HCT116 (cell line): ENCODE data around the gene ZBTB16. TPM values are rescaled to one million over a fixed set of nuclear protein-coding genes. Genes with fewer than 3 reads are reported as not detected.

Source experiments
- ATAC-seq: fragments of 200-7000 bp; cut with Tn5 transposase; 2 replicates; pipeline ENCODE4 v1.9.1; 2020; ENCODE audit warnings: mild to moderate bottlenecking, moderate library complexity
- BruUV-seq: library from RNA; stranded (reverse); fragments of 400-500 nt; replicated peaks from 2 replicates; lab custom pipeline; 2021; lab: Mats Ljungman, UMichigan
- CTCF ChIA-PET: fragments of 300-600 bp; sonication (Branson Sonifier 250); formaldehyde crosslinking; loops from one replicate; lab custom pipeline; 2021; ENCODE audit warnings: antibody characterized with exemption; lab: Charles Lee
- POLR2A ChIA-PET: fragments of 300-600, 350-600 bp; sonication (Branson Sonifier 250); formaldehyde crosslinking; loops from one replicate; lab custom pipeline; 2021; ENCODE audit warnings: antibody characterized with exemption; lab: Charles Lee
- RAD21 ChIA-PET, 2 experiments: fragments of 300-600 bp; sonication (Branson Sonifier 250); formaldehyde crosslinking; loops; one replicate each; lab custom pipeline; 2023; ENCODE audit warnings: low total read pairs in 2 of 2; ENCODE audit not compliant: uncharacterized antibody in 2 of 2, unreplicated experiment in 2 of 2, low non-redundant PET in 1 of 2; lab: Charles Lee
- DNase-seq: peaks from one replicate; pipeline ENCODE4 v3.0.0-alpha.2; 2010; ENCODE audit warnings: low read depth, low spot score
- H2AFZ ChIP-seq: fragments of 200-600 bp; shearing (Covaris generic), sonication (generic); 2 replicates; pipeline ENCODE4 v1.6.1; 2017; ENCODE audit warnings: low read depth, mixed run types, mixed read lengths, antibody characterized with exemption, low read length; ENCODE audit not compliant: poor library complexity, severe bottlenecking
- H3K27ac ChIP-seq: 2 replicates; pipeline ENCODE4 v1.5.1; 2012; ENCODE audit warnings: low read depth, low read length
- H3K27me3 ChIP-seq: fragments of 200-600 bp; sonication (generic); 2 replicates; pipeline ENCODE4 v1.6.1; 2016; ENCODE audit warnings: mixed run types, low read length, mixed read lengths; ENCODE audit not compliant: insufficient read depth
- H3K36me3 ChIP-seq, 2 experiments: fragments of 200-500 bp in 1 of 2; fragments of 200-600 bp in 1 of 2; sonication (Bioruptor generic) in 1 of 2; sonication (generic) in 1 of 2; 2 replicates each; pipeline versions ENCODE4 v1.5.1 to v1.6.1; 2014 to 2016; ENCODE audit warnings: low read length in 2 of 2, inconsistent platforms in 1 of 2, mixed read lengths in 1 of 2, mixed run types in 1 of 2; ENCODE audit not compliant: insufficient read depth in 2 of 2, control insufficient read depth in 1 of 2
- H3K4me1 ChIP-seq, 2 experiments: fragments of 200-600 bp in 1 of 2; sonication (generic) in 1 of 2; 2 replicates each; pipeline versions ENCODE4 v1.5.1 to v1.6.1; 2012 to 2017; ENCODE audit warnings: low read length in 2 of 2, inconsistent platforms in 1 of 2, mild to moderate bottlenecking in 1 of 2, mixed read lengths in 1 of 2, mixed run types in 1 of 2, moderate library complexity in 1 of 2; ENCODE audit not compliant: insufficient read depth in 2 of 2, control insufficient read depth in 1 of 2
- H3K4me2 ChIP-seq: fragments of 200-600 bp; sonication (generic); 2 replicates; pipeline ENCODE4 v1.6.1; 2017; ENCODE audit warnings: mixed run types, low read length, mixed read lengths
- H3K4me3 ChIP-seq, 2 experiments: fragments of 200-600 bp in 1 of 2; sonication (generic) in 1 of 2; replicated peaks in 1 of 2; 2 replicates each; pipeline ENCODE4 v1.5.1; 2011 to 2016; ENCODE audit warnings: low read length in 2 of 2, control low read depth in 1 of 2, low read depth in 1 of 2, mild to moderate bottlenecking in 1 of 2, mixed read lengths in 1 of 2, mixed run types in 1 of 2
- H3K79me2 ChIP-seq: fragments of 200-600 bp; sonication (generic); 2 replicates; pipeline ENCODE4 v1.6.1; 2017; ENCODE audit warnings: mild to moderate bottlenecking, mixed run types, low read length, moderate library complexity, mixed read lengths; ENCODE audit not compliant: insufficient read depth
- H3K9ac ChIP-seq: fragments of 200-600 bp; sonication (generic); 2 replicates; pipeline ENCODE4 v1.6.1; 2016; ENCODE audit warnings: low read length, mixed read lengths
- H3K9me2 ChIP-seq: fragments of 200-600 bp; sonication (generic), shearing (Covaris generic); 2 replicates; pipeline ENCODE4 v1.6.1; 2017; ENCODE audit warnings: mixed run types, mild to moderate bottlenecking, moderate library complexity; ENCODE audit not compliant: insufficient read depth
- H3K9me3 ChIP-seq, 2 experiments: fragments of 200-500 bp in 1 of 2; fragments of 200-600 bp in 1 of 2; sonication (Bioruptor generic) in 1 of 2; sonication (generic) in 1 of 2; 2 replicates each; pipeline ENCODE4 v1.6.1; 2014 to 2017; ENCODE audit warnings: low read length in 2 of 2, mixed read lengths in 2 of 2, inconsistent platforms in 1 of 2, low read depth in 1 of 2, mild to moderate bottlenecking in 1 of 2, mixed run types in 1 of 2, moderate library complexity in 1 of 2; ENCODE audit not compliant: control insufficient read depth in 1 of 2, insufficient read depth in 1 of 2
- H4K20me1 ChIP-seq: fragments of 200-600 bp; sonication (generic), shearing (Covaris generic); 2 replicates; pipeline ENCODE4 v1.6.1; 2017; ENCODE audit warnings: mixed run types, mild to moderate bottlenecking, moderate library complexity; ENCODE audit not compliant: insufficient read depth
- ATF3 ChIP-seq: IDR thresholded peaks from 2 replicates; pipeline ENCODE4 v1.6.1; 2012
- CBX3 ChIP-seq: IDR thresholded peaks from 2 replicates; pipeline ENCODE4 v1.6.1; 2012; ENCODE audit warnings: low read depth
- CEBPB ChIP-seq: IDR thresholded peaks from 2 replicates; pipeline ENCODE4 v1.6.1; 2012; ENCODE audit warnings: low read depth
- EGR1 ChIP-seq: IDR thresholded peaks from 2 replicates; pipeline ENCODE4 v1.6.1; 2012; ENCODE audit warnings: low read depth
- ELF1 ChIP-seq: IDR thresholded peaks from 2 replicates; pipeline ENCODE4 v1.6.1; 2012; ENCODE audit warnings: low read depth, borderline replicate concordance
- EZH2 ChIP-seq: fragments of 200-600 bp; sonication (generic); IDR thresholded peaks from 2 replicates; pipeline ENCODE4 v1.6.1; 2017; ENCODE audit warnings: antibody characterized with exemption, mixed run types
- EZH2phosphoT487 ChIP-seq: fragments of 200-600 bp; IDR thresholded peaks from 2 replicates; pipeline ENCODE4 v1.6.1; 2018; ENCODE audit warnings: antibody characterized with exemption, borderline replicate concordance
- FOSL1 ChIP-seq: IDR thresholded peaks from 2 replicates; pipeline ENCODE4 v1.6.1; 2012; ENCODE audit warnings: low read depth
- JUND ChIP-seq: IDR thresholded peaks from 2 replicates; pipeline ENCODE4 v1.6.1; 2012
- POLR2A ChIP-seq: IDR thresholded peaks from 2 replicates; pipeline ENCODE4 v1.7.0; 2011; ENCODE audit warnings: borderline replicate concordance; ENCODE audit not compliant: insufficient read depth, insufficient read length; ENCODE audit errors: extremely low read depth
- RAD21 ChIP-seq: IDR thresholded peaks from 2 replicates; pipeline ENCODE4 v1.6.1; 2012; ENCODE audit warnings: low read depth, mild to moderate bottlenecking
- SIN3A ChIP-seq: IDR thresholded peaks from 2 replicates; pipeline ENCODE4 v1.6.1; 2012; ENCODE audit warnings: low read depth
- SP1 ChIP-seq: IDR thresholded peaks from 2 replicates; pipeline ENCODE4 v1.6.1; 2012; ENCODE audit warnings: low read depth
- TCF7L2 ChIP-seq: IDR thresholded peaks from 2 replicates; pipeline ENCODE4 v1.7.0; 2011; ENCODE audit warnings: borderline replicate concordance, inconsistent platforms; ENCODE audit not compliant: insufficient read depth, insufficient read length; ENCODE audit errors: extremely low read depth
- YY1 ChIP-seq: IDR thresholded peaks from 2 replicates; pipeline ENCODE4 v1.6.1; 2011; ENCODE audit warnings: low read length, low read depth, moderate library complexity, mild to moderate bottlenecking; ENCODE audit not compliant: insufficient replicate concordance; ENCODE audit errors: extremely low read depth
- ZBTB33 ChIP-seq: IDR thresholded peaks from 2 replicates; pipeline ENCODE4 v1.6.1; 2011; ENCODE audit warnings: mild to moderate bottlenecking, low read length, moderate library complexity; ENCODE audit not compliant: insufficient replicate concordance; ENCODE audit errors: extremely low read depth
- ZFX ChIP-seq: fragments of 450-650 bp; IDR thresholded peaks from 2 replicates; pipeline ENCODE4 v1.6.1; 2017
- intact Hi-C: fragments of 100-400 bp; cut with micrococcal nuclease; formaldehyde crosslinking; loops from 2 replicates; pipeline ENCODE4 v1.10.0; 2022
- total RNA-seq: library from RNA; stranded (reverse); gene quantifications from one replicate; pipeline ENCODE4 v1.2.1, GENCODE V29; 2021; ENCODE audit not compliant: unreplicated experiment
- TF ChIP-seq, protein P1 (sequence below): IDR thresholded peaks from 2 replicates; pipeline ENCODE4 v1.6.1; 2012; ENCODE audit warnings: low read depth
- TF ChIP-seq, protein P2 (sequence below): IDR thresholded peaks from 2 replicates; pipeline ENCODE4 v1.6.1; 2012
- TF ChIP-seq, protein P3 (sequence below), 3 experiments: fragments of 200-600 bp in 1 of 3; sonication (generic) in 1 of 3; IDR thresholded peaks in 2 of 3; conservative IDR thresholded peaks in 1 of 3; 2 replicates each; pipeline ENCODE4 v1.5.1; 2012 to 2017; ENCODE audit warnings: low read depth in 2 of 3, low read length in 2 of 3, antibody characterized with exemption in 1 of 3, borderline replicate concordance in 1 of 3, control low read depth in 1 of 3, mild to moderate bottlenecking in 1 of 3, mixed read lengths in 1 of 3, mixed run types in 1 of 3, moderate library complexity in 1 of 3; ENCODE audit not compliant: insufficient read depth in 1 of 3

ZBTB16 gene
- total RNA-seq, 1 experiment from 2014 or later: 0.30 TPM

- BruUV-seq: no TSS peak
- no peak for ATAC-seq
- Histone ChIP-seq H3K36me3 (no peaks in the 10 kb centered on the region), H3K9me2 (no peaks in the 10 kb centered on the region), H3K4me1 (no peaks in the 10 kb centered on the region), H2AFZ (no peak overlapping the region), H3K27ac (no peak overlapping the region), H3K9me3 (no peaks in the 10 kb centered on the region), H3K27me3 (peaks cover 24% of the 10 kb centered on the region; the same call in 1 of the 2 replicates), H4K20me1 (no peaks in the 10 kb centered on the region), H3K9ac (no peak overlapping the region), H3K4me3 (no peak overlapping the region), H3K4me2 (no peak overlapping the region), H3K79me2 (no peaks in the 10 kb centered on the region)
- intact Hi-C loops: no loop called here
- ChIA-PET CTCF (no interaction called here), RAD21 (no interaction called here), POLR2A (no interaction called here)
- DNase-seq: no peak
- no peak for TF ChIP-seq SP1
- no peak for TF ChIP-seq ELF1
- TF ChIP-seq, protein P1, sequence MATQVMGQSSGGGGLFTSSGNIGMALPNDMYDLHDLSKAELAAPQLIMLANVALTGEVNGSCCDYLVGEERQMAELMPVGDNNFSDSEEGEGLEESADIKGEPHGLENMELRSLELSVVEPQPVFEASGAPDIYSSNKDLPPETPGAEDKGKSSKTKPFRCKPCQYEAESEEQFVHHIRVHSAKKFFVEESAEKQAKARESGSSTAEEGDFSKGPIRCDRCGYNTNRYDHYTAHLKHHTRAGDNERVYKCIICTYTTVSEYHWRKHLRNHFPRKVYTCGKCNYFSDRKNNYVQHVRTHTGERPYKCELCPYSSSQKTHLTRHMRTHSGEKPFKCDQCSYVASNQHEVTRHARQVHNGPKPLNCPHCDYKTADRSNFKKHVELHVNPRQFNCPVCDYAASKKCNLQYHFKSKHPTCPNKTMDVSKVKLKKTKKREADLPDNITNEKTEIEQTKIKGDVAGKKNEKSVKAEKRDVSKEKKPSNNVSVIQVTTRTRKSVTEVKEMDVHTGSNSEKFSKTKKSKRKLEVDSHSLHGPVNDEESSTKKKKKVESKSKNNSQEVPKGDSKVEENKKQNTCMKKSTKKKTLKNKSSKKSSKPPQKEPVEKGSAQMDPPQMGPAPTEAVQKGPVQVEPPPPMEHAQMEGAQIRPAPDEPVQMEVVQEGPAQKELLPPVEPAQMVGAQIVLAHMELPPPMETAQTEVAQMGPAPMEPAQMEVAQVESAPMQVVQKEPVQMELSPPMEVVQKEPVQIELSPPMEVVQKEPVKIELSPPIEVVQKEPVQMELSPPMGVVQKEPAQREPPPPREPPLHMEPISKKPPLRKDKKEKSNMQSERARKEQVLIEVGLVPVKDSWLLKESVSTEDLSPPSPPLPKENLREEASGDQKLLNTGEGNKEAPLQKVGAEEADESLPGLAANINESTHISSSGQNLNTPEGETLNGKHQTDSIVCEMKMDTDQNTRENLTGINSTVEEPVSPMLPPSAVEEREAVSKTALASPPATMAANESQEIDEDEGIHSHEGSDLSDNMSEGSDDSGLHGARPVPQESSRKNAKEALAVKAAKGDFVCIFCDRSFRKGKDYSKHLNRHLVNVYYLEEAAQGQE: no peak
- no peak for TF ChIP-seq POLR2A
- TF ChIP-seq, protein P2, sequence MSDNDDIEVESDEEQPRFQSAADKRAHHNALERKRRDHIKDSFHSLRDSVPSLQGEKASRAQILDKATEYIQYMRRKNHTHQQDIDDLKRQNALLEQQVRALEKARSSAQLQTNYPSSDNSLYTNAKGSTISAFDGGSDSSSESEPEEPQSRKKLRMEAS: no peak
- TF ChIP-seq, protein P3, sequence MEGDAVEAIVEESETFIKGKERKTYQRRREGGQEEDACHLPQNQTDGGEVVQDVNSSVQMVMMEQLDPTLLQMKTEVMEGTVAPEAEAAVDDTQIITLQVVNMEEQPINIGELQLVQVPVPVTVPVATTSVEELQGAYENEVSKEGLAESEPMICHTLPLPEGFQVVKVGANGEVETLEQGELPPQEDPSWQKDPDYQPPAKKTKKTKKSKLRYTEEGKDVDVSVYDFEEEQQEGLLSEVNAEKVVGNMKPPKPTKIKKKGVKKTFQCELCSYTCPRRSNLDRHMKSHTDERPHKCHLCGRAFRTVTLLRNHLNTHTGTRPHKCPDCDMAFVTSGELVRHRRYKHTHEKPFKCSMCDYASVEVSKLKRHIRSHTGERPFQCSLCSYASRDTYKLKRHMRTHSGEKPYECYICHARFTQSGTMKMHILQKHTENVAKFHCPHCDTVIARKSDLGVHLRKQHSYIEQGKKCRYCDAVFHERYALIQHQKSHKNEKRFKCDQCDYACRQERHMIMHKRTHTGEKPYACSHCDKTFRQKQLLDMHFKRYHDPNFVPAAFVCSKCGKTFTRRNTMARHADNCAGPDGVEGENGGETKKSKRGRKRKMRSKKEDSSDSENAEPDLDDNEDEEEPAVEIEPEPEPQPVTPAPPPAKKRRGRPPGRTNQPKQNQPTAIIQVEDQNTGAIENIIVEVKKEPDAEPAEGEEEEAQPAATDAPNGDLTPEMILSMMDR (IDR thresholded peaks at IDR 0.05 in 2 of 3, conservative IDR thresholded peaks at IDR 0.05 in 1 of 3; ENCODE audit: borderline replicate concordance in 1 of 3, insufficient read depth in 1 of 3, low read depth in 2 of 3, low read length in 2 of 3): no peak
- no peak for TF ChIP-seq ZFX
- TF ChIP-seq EZH2: no peak
- no peak for TF ChIP-seq TCF7L2
- TF ChIP-seq FOSL1: no peak
- no peak for TF ChIP-seq ATF3
- TF ChIP-seq SIN3A: no peak
- TF ChIP-seq YY1: no peak
- TF ChIP-seq EZH2phosphoT487: no peak
- no peak for TF ChIP-seq CEBPB
- no peak for TF ChIP-seq JUND
- TF ChIP-seq ZBTB33: no peak
- no peak for TF ChIP-seq CBX3
- no peak for TF ChIP-seq EGR1
- TF ChIP-seq RAD21: no peak
Observed at GRCh38 chr11:114247070-114247789, 187.7 kb downstream of the ZBTB16 start.
